HG03442 (cell line): ENCODE measurements around the gene PRSS35.
"Not testable (repeated sequence)": the region's sequence is repeated elsewhere in the genome, so short reads cannot be mapped to it uniquely, and the experiment has no call there.

Source experiments
- ATAC-seq: cut with Tn5 transposase; IDR thresholded peaks from one replicate; pipeline ENCODE4 v1.9.1; 2021; ENCODE audit warnings: mild to moderate bottlenecking, moderate library complexity; ENCODE audit not compliant: unreplicated experiment

The PRSS35 gene

GRCh38 chr6:83514866-83515466, 2.6 kb downstream of the PRSS35 start:
- ATAC-seq = peak; percentile 50

- ATAC-seq = no peak
These were observed 5.2 kb downstream of the PRSS35 start for GRCh38 chr6:83517500-83517899.

- no peak for ATAC-seq
These were observed 6.6 kb downstream of the PRSS35 start for GRCh38 chr6:83518816-83519480.

- ATAC-seq = peak; percentile 81
These were observed 23.8 kb downstream of the PRSS35 start for GRCh38 chr6:83536034-83536646.

- no peak for ATAC-seq
These were observed 24.6 kb downstream of the PRSS35 start for GRCh38 chr6:83536647-83537589.

- no peak for ATAC-seq
These were observed 27.3 kb downstream of the PRSS35 start for GRCh38 chr6:83539678-83540077.

- no peak for ATAC-seq
These were observed 34.3 kb downstream of the PRSS35 start for GRCh38 chr6:83546636-83547035.

- ATAC-seq = not testable (repeated sequence)
These were observed 38.1 kb downstream of the PRSS35 start for GRCh38 chr6:83550482-83550881.

GRCh38 chr6:83551748-83552147, 39.4 kb downstream of the PRSS35 start:
- ATAC-seq = not testable (repeated sequence)

- ATAC-seq = no peak
These were observed 44.5 kb downstream of the PRSS35 start for GRCh38 chr6:83556871-83557270.

- ATAC-seq = no peak
These were observed 46.6 kb downstream of the PRSS35 start for GRCh38 chr6:83558975-83559374.

- ATAC-seq = not testable (repeated sequence)
These were observed 59.4 kb downstream of the PRSS35 start for GRCh38 chr6:83571663-83572185.

GRCh38 chr6:83574783-83575182, 62.4 kb downstream of the PRSS35 start:
- ATAC-seq = no peak
